Measurements from ENCODE around the gene NAALADL2. TPM values are rescaled to one million over a fixed set of nuclear protein-coding genes. Genes with fewer than 3 reads are reported as not detected.

NAALADL2 gene
- total and polyA plus RNA-seq, 2 donors (not counting 1 experiment from before 2014, with no cell fraction given), result 8.8 to 11.6 TPM

GRCh38 chr3:174907628-174908407 lies 48.7 kb downstream of the NAALADL2 start:
- DNase-seq (ENCODE audit: low read depth in 2 of 2), result no peak
- Histone ChIP-seq H2AFZ (ENCODE audit: low read length) (no peak overlapping the region), H3K9me3 (ENCODE audit: control insufficient read depth, insufficient read depth, low read depth, low read length) (no peaks in the 10 kb centered on the region), H3K4me1 (ENCODE audit: control insufficient read depth, extremely low read depth, insufficient read depth, low read length) (no peaks in the 10 kb centered on the region), H3K27me3 (ENCODE audit: control insufficient read depth, insufficient read depth, low read length) (no peaks in the 10 kb centered on the region), H3K4me2 (ENCODE audit: extremely low read depth, insufficient read depth, low read length) (no peak overlapping the region), H3K9ac (ENCODE audit: insufficient read depth, low read length) (no peak overlapping the region), H3K36me3 (ENCODE audit: control insufficient read depth, insufficient read depth, low read length) (no peaks in the 10 kb centered on the region), H3K79me2 (ENCODE audit: control insufficient read depth, insufficient read depth, low read length) (no peaks in the 10 kb centered on the region), H4K20me1 (ENCODE audit: control insufficient read depth, extremely low read depth, insufficient read depth, low read length) (no peaks in the 10 kb centered on the region), H3K27ac (ENCODE audit: insufficient read depth, low read length) (no peak overlapping the region), H3K4me3 (replicated peaks in 1 of 4; ENCODE audit: control extremely low read depth in 1 of 4, insufficient read depth in 1 of 4, low read depth in 3 of 4, low read length in 4 of 4) (no peak overlapping the region)
- TF ChIP-seq EZH2 (IDR thresholded peaks at IDR 0.05; ENCODE audit: low read length, missing control alignments), result no peak
- TF ChIP-seq, protein P1, sequence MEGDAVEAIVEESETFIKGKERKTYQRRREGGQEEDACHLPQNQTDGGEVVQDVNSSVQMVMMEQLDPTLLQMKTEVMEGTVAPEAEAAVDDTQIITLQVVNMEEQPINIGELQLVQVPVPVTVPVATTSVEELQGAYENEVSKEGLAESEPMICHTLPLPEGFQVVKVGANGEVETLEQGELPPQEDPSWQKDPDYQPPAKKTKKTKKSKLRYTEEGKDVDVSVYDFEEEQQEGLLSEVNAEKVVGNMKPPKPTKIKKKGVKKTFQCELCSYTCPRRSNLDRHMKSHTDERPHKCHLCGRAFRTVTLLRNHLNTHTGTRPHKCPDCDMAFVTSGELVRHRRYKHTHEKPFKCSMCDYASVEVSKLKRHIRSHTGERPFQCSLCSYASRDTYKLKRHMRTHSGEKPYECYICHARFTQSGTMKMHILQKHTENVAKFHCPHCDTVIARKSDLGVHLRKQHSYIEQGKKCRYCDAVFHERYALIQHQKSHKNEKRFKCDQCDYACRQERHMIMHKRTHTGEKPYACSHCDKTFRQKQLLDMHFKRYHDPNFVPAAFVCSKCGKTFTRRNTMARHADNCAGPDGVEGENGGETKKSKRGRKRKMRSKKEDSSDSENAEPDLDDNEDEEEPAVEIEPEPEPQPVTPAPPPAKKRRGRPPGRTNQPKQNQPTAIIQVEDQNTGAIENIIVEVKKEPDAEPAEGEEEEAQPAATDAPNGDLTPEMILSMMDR (conservative IDR thresholded peaks at IDR 0.05 in 1 of 2, IDR thresholded peaks at IDR 0.05 in 1 of 2; ENCODE audit: low read depth in 1 of 2, low read length in 2 of 2), result no peak

DNA sequence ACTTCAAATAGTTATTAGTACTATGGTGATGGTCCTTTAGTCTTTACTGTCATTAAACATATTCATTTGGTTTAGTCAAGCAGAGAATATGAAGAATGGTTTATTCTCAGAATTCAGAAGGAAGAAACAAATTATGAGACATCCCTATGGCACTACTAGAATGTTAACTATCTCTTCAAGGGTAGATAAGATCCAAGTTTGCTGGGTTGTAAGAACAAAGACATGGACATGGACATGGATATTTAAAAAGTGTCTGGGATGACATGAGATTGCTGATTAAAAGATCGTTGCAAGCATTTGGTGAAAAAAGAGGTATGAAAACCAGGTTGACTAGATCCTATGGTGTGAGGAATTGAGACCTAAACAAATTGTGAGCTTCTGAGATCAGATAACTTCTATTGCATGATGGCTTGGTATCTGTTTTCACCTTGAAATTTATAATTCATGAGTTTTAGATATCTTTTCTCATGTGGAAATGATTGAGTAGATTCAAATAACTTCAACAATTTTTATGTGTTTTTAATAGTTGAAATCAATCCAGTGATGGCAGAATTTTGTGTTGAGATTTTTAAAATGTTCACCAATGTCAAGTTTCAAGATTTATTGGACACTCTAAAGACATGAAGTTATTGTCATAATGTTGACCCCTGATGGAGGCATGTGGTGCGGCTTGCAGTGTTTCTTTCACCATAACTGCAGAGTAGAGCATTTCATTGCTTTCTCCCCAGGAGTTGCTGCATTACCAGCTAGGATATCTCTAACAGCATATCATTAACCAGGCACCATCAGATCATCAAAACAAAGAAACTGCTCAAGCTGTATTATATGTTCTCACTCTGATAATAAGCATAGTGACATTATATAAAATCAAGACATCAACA lies 72.6 kb downstream of the NAALADL2 start:
- H3K4me1 ChIP-seq (ENCODE audit: control insufficient read depth, extremely low read depth, insufficient read depth, low read length), result no peaks in the 10 kb centered on the region
- no peaks in the 10 kb centered on the region for H3K36me3 ChIP-seq (ENCODE audit: control insufficient read depth, insufficient read depth, low read length)
- no peak overlapping the region for H3K9ac ChIP-seq (ENCODE audit: insufficient read depth, low read length)
- peak in 1 of 2 donors; percentile 47 for DNase-seq (ENCODE audit: low read depth in 2 of 2)
- H4K20me1 ChIP-seq (ENCODE audit: control insufficient read depth, extremely low read depth, insufficient read depth, low read length), result no peaks in the 10 kb centered on the region
- H3K27me3 ChIP-seq (ENCODE audit: control insufficient read depth, insufficient read depth, low read length), result no peaks in the 10 kb centered on the region
- TF ChIP-seq EZH2 (IDR thresholded peaks at IDR 0.05; ENCODE audit: low read length, missing control alignments), result no peak
- TF ChIP-seq, protein P1 (conservative IDR thresholded peaks at IDR 0.05 in 1 of 2, IDR thresholded peaks at IDR 0.05 in 1 of 2; ENCODE audit: low read depth in 1 of 2, low read length in 2 of 2), result no peak
- no peak overlapping the region for H3K4me2 ChIP-seq (ENCODE audit: extremely low read depth, insufficient read depth, low read length)
- H2AFZ ChIP-seq (ENCODE audit: low read length), result no peak overlapping the region
- H3K79me2 ChIP-seq (ENCODE audit: control insufficient read depth, insufficient read depth, low read length), result no peaks in the 10 kb centered on the region
- no peaks in the 10 kb centered on the region for H3K9me3 ChIP-seq (ENCODE audit: control insufficient read depth, insufficient read depth, low read depth, low read length)
- H3K27ac ChIP-seq (ENCODE audit: insufficient read depth, low read length), result no peak overlapping the region
- no peak overlapping the region for H3K4me3 ChIP-seq (replicated peaks in 1 of 4; ENCODE audit: control extremely low read depth in 1 of 4, insufficient read depth in 1 of 4, low read depth in 3 of 4, low read length in 4 of 4)

DNA sequence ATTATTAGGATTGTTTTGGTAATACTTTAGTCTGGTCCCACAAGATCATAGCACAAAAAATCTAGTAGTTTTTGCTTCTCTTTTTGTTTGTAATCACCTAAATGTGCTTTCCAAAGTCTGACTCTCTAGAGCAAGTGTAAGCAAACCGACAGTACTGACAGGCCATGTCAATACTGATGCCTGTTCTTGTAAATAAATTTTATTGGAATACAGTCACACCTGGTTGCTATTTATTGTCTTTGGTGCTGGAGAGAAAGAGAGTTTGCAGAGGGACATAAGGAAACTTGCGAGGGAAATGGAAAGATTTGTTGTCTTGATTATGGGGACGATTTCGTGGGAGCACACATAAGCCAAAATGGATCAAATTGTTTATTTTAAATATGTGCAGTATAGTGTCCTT lies 77.5 kb downstream of the NAALADL2 start:
- no peak for DNase-seq (ENCODE audit: low read depth in 2 of 2)
- H3K4me2 ChIP-seq (ENCODE audit: extremely low read depth, insufficient read depth, low read length), result no peak overlapping the region
- no peak for TF ChIP-seq EZH2 (IDR thresholded peaks at IDR 0.05; ENCODE audit: low read length, missing control alignments)
- TF ChIP-seq, protein P1 (conservative IDR thresholded peaks at IDR 0.05 in 1 of 2, IDR thresholded peaks at IDR 0.05 in 1 of 2; ENCODE audit: low read depth in 1 of 2, low read length in 2 of 2), result no peak
- H3K9ac ChIP-seq (ENCODE audit: insufficient read depth, low read length), result no peak overlapping the region
- no peaks in the 10 kb centered on the region for H3K79me2 ChIP-seq (ENCODE audit: control insufficient read depth, insufficient read depth, low read length)
- H3K27ac ChIP-seq (ENCODE audit: insufficient read depth, low read length), result no peak overlapping the region
- no peaks in the 10 kb centered on the region for H4K20me1 ChIP-seq (ENCODE audit: control insufficient read depth, extremely low read depth, insufficient read depth, low read length)
- H3K36me3 ChIP-seq (ENCODE audit: control insufficient read depth, insufficient read depth, low read length), result no peaks in the 10 kb centered on the region
- H2AFZ ChIP-seq (ENCODE audit: low read length), result no peak overlapping the region
- no peaks in the 10 kb centered on the region for H3K27me3 ChIP-seq (ENCODE audit: control insufficient read depth, insufficient read depth, low read length)
- H3K4me3 ChIP-seq (replicated peaks in 1 of 4; ENCODE audit: control extremely low read depth in 1 of 4, insufficient read depth in 1 of 4, low read depth in 3 of 4, low read length in 4 of 4), result no peak overlapping the region
- no peaks in the 10 kb centered on the region for H3K9me3 ChIP-seq (ENCODE audit: control insufficient read depth, insufficient read depth, low read depth, low read length)
- peaks cover 2% of the 10 kb centered on the region for H3K4me1 ChIP-seq (ENCODE audit: control insufficient read depth, extremely low read depth, insufficient read depth, low read length)
